B cell (primary cell): Measurements from ENCODE around the gene CCDC85B. TPM values are rescaled to one million over a fixed set of nuclear protein-coding genes. Genes with fewer than 3 reads are reported as not detected.

ENCODE experiments used
- ATAC-seq: fragments of 200-7000 bp; cut with Tn5 transposase; one replicate; pipeline ENCODE4 v1.10.0; 2021; ENCODE audit warnings: low read depth, mild to moderate bottlenecking, moderate number of reproducible peaks, moderate library complexity
- CTCF ChIA-PET: fragments of 350-600 bp; sonication (Branson Sonifier 250); formaldehyde crosslinking; loops from one replicate; lab custom pipeline; 2021; ENCODE audit warnings: antibody characterized with exemption, inconsistent platforms; lab: Charles Lee
- POLR2A ChIA-PET: fragments of 350-600 bp; sonication (Branson Sonifier 250); formaldehyde crosslinking; loops from one replicate; lab custom pipeline; 2021; ENCODE audit warnings: antibody characterized with exemption; lab: Charles Lee
- DNase-seq: peaks from one replicate; pipeline ENCODE4 v3.0.0; 2013
- H2AFZ ChIP-seq: 2 replicates; pipeline ENCODE4 v1.6.1; 2012; ENCODE audit warnings: mild to moderate bottlenecking, low read depth, low read length; ENCODE audit not compliant: insufficient read depth, poor library complexity, severe bottlenecking
- H3K27ac ChIP-seq, 2 donors: 1 replicate in 1 of 2; 2 replicates in 1 of 2; pipeline ENCODE4 v1.5.1; 2012 to 2013; ENCODE audit warnings: low read length in 2 of 2, mild to moderate bottlenecking in 2 of 2, moderate library complexity in 1 of 2
- H3K27me3 ChIP-seq, 4 experiments: fragments of 200-600 bp in 1 of 4; sonication (generic) in 1 of 4; replicated peaks in 1 of 4; 1 replicate in 2 of 4; 2 replicates in 2 of 4; pipeline versions ENCODE4 v1.6.1 to v1.7.0; 2013 to 2016; ENCODE audit warnings: low read length in 3 of 4, mild to moderate bottlenecking in 2 of 4, mixed read lengths in 1 of 4, moderate library complexity in 1 of 4; ENCODE audit not compliant: insufficient read depth in 4 of 4, control insufficient read depth in 3 of 4; ENCODE audit errors: control extremely low read depth in 1 of 4
- H3K36me3 ChIP-seq, 2 experiments: replicated peaks in 1 of 2; 1 replicate in 1 of 2; 2 replicates in 1 of 2; pipeline versions ENCODE4 v1.6.1 to v1.7.1; 2013; ENCODE audit warnings: low read length in 1 of 2; ENCODE audit not compliant: insufficient read depth in 2 of 2, control insufficient read depth in 1 of 2; ENCODE audit errors: control extremely low read depth in 1 of 2, extremely low read depth in 1 of 2
- H3K4me1 ChIP-seq, 2 donors: fragments of 200-600 bp in 1 of 2; sonication (generic) in 1 of 2; 1 replicate in 1 of 2; 2 replicates in 1 of 2; pipeline versions ENCODE4 v1.5.1 to v1.6.1; 2013 to 2017; ENCODE audit warnings: low read length in 2 of 2; ENCODE audit not compliant: control insufficient read depth in 2 of 2, insufficient read depth in 2 of 2
- H3K4me2 ChIP-seq: replicated peaks from 2 replicates; pipeline ENCODE3; 2012; ENCODE audit warnings: mild to moderate bottlenecking, low read depth, low read length; ENCODE audit not compliant: poor library complexity, severe bottlenecking
- H3K4me3 ChIP-seq, 5 experiments: fragments of 200-600 bp in 1 of 5; sonication (generic) in 1 of 5; 1 replicate in 3 of 5; 2 replicates in 2 of 5; pipeline versions ENCODE4 v1.5.1 to v1.7.0; 2011 to 2016; ENCODE audit warnings: low read length in 4 of 5, mild to moderate bottlenecking in 4 of 5, low read depth in 2 of 5, control low read depth in 1 of 5, moderate library complexity in 1 of 5; ENCODE audit not compliant: insufficient read depth in 1 of 5; ENCODE audit errors: control extremely low read depth in 1 of 5, extremely low read depth in 1 of 5
- H3K79me2 ChIP-seq: fragments of 200-600 bp; sonication (generic); one replicate; pipeline ENCODE4 v1.6.0; 2016; ENCODE audit warnings: low read length; ENCODE audit not compliant: control insufficient read depth, insufficient read depth
- H3K9ac ChIP-seq: fragments of 200-600 bp; sonication (generic); 2 replicates; pipeline ENCODE4 v1.6.1; 2017; ENCODE audit warnings: mild to moderate bottlenecking, low read length, moderate library complexity
- H3K9me3 ChIP-seq, 3 donors: one replicate each; pipeline versions ENCODE4 v1.6.1 to v1.7.1; 2013; ENCODE audit warnings: low read length in 2 of 3; ENCODE audit not compliant: control insufficient read depth in 2 of 3, insufficient read depth in 1 of 3; ENCODE audit errors: control extremely low read depth in 1 of 3
- H4K20me1 ChIP-seq: 2 replicates; pipeline ENCODE4 v1.6.0; 2012; ENCODE audit warnings: mild to moderate bottlenecking, low read length; ENCODE audit not compliant: insufficient read depth, control insufficient read depth, poor library complexity, severe bottlenecking
- H3K27ac Mint-ChIP-seq: one replicate; pipeline ENCODE4 v1.8.0; 2021; ENCODE audit warnings: mixed read lengths
- H3K27me3 Mint-ChIP-seq: one replicate; pipeline ENCODE4 v1.8.0; 2021; ENCODE audit warnings: mixed read lengths
- H3K4me1 Mint-ChIP-seq: one replicate; pipeline ENCODE4 v1.8.0; 2021; ENCODE audit warnings: mixed read lengths
- H3K4me3 Mint-ChIP-seq: one replicate; pipeline ENCODE4 v1.8.0; 2021; ENCODE audit warnings: mixed read lengths
- H3K9me3 Mint-ChIP-seq: one replicate; pipeline ENCODE4 v1.8.0; 2022; ENCODE audit warnings: mixed read lengths; ENCODE audit not compliant: insufficient read depth
- CTCF ChIP-seq: fragments of 200-600 bp; IDR thresholded peaks from one replicate; pipeline ENCODE4 v1.8.0; 2022; ENCODE audit warnings: antibody characterized with exemption, mild to moderate bottlenecking
- EZH2 ChIP-seq: IDR thresholded peaks from 2 replicates; pipeline ENCODE4 v1.6.1; 2012; ENCODE audit warnings: borderline replicate concordance, low read depth, mild to moderate bottlenecking, moderate library complexity, low read length; ENCODE audit not compliant: insufficient read depth, poor library complexity, severe bottlenecking
- WGBS: methylation state at CpG from one replicate; pipeline ENCODE4 v1.1.5; 2013; ENCODE audit warnings: missing lambda C conversion rate; ENCODE audit not compliant: insufficient coverage; 5-methylcytosine and 5-hydroxymethylcytosine counted together
- intact Hi-C: fragments of 100-400 bp; cut with micrococcal nuclease; formaldehyde crosslinking; loops from one replicate; pipeline ENCODE4 v1.10.0; 2022
- polyA plus RNA-seq: library from polyadenylated mRNA; depleted of rRNA; stranded (reverse); fragments of >200 nt; gene quantifications from 2 replicates; pipeline ENCODE4 v1.2.3, GENCODE V29; 2012
- total RNA-seq, 2 donors: library from RNA; stranded (reverse); fragments of 120-200 nt in 1 of 2; gene quantifications; 1 replicate in 1 of 2; 2 replicates in 1 of 2; pipeline versions ENCODE4 v1.2.3 to v1.2.4, GENCODE V29; 2013 to 2022

Gene CCDC85B
- total and polyA plus RNA-seq, 2 donors (not counting 1 experiment from before 2014, with no cell fraction given), result 18.2 to 39.5 TPM

GRCh38 chr11:65899356-65900124, 9.1 kb downstream of the CCDC85B start:
- peak; percentile 56 for DNase-seq
- H3K9ac ChIP-seq, result peak overlapping the region; percentile 71
- no peak for ATAC-seq
- peak overlapping the region; percentile 95 for H3K4me2 ChIP-seq
- intact Hi-C loops, result loop anchor here (1.0 kb wide), 3 partner anchors 9 to 41 kb away; partner anchors contain the start of genes C11orf68, CCDC85B, CFL1 and DRAP1
- H3K79me2 ChIP-seq, result no peaks in the 10 kb centered on the region
- H3K27ac ChIP-seq, result no peak overlapping the region
- H3K27me3 Mint-ChIP-seq, result peaks cover 15% of the 10 kb centered on the region
- no peak overlapping the region for H3K27ac Mint-ChIP-seq
- peak overlapping the region; percentile 68 for H2AFZ ChIP-seq
- peaks cover 0 to 10% (median 0%) of the 10 kb centered on the region in 3 donors for H3K9me3 ChIP-seq
- no peaks in the 10 kb centered on the region for H4K20me1 ChIP-seq
- CTCF ChIA-PET, result interaction anchor here (1.3 to 4.0 kb wide), 4 partner anchors 9 to 15 kb away, joined by 7 to 44 read pairs (median 14); partner anchors contain the start of genes CCDC85B and FIBP
- peak overlapping the region; percentile 2 to 64 (median 52) for H3K4me3 ChIP-seq
- peak overlapping the region; percentile 73 for H3K4me3 Mint-ChIP-seq
- peaks cover 0 to 38% (median 12%) of the 10 kb centered on the region in 4 experiments for H3K27me3 ChIP-seq
- no peaks in the 10 kb centered on the region for H3K9me3 Mint-ChIP-seq
- WGBS, result 4% methylated on average over 77 of the region's 78 CpGs
- TF ChIP-seq CTCF (no peak), EZH2 (no peak)
- peaks cover 20% of the 10 kb centered on the region in 2 donors for H3K4me1 ChIP-seq
- H3K4me1 Mint-ChIP-seq, result peaks cover 10% of the 10 kb centered on the region
- POLR2A ChIA-PET, result interaction anchor here (4.4 kb wide), 1 partner anchor 10 kb away, joined by 33 read pairs; the partner anchor contains the start of genes CCDC85B and FIBP
- no peaks in the 10 kb centered on the region for H3K36me3 ChIP-seq
